Measurements from ENCODE around the gene GOLGA6D.
"Not testable (repeated sequence)": the region's sequence is repeated elsewhere in the genome, so short reads cannot be mapped to it uniquely, and the experiment has no call there.

DNA sequence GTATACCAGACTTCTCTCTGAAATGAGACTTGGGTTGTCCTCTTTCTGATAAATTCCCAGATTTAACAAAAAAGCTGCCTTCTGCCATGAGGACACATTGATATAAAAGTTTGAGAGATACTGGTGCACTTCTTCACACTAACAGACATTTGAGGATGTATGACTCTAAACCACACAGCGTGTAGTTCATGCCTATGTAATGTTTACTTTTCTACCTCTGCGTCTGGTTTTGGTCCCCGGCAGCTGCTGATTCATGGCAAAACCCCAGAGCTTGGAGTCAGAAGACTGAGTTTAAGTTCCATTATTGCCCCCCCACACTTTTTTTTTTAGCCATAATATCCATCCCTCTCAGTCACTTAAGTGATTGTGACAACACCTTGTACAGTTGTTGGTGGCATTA, 22.8 kb upstream of the GOLGA6D start:
- not testable (repeated sequence) for TF ChIP-seq CTCF (IDR thresholded peaks at IDR 0.05); EP300 (IDR thresholded peaks at IDR 0.05); POLR2A (IDR thresholded peaks at IDR 0.05; ENCODE audit: low read depth)

Data from esophagus muscularis mucosa (tissue), 4 donors.